ENCODE data around the gene ANKRD18A. TPM values are rescaled to one million over a fixed set of nuclear protein-coding genes. Genes with fewer than 3 reads are reported as not detected.

The ANKRD18A gene
- total and polyA plus RNA-seq, 2 of the 8 experiments (the other 6 are each of a cell fraction or from before 2014, with no cell fraction given), result 0.68 to 4.0 TPM

DNA sequence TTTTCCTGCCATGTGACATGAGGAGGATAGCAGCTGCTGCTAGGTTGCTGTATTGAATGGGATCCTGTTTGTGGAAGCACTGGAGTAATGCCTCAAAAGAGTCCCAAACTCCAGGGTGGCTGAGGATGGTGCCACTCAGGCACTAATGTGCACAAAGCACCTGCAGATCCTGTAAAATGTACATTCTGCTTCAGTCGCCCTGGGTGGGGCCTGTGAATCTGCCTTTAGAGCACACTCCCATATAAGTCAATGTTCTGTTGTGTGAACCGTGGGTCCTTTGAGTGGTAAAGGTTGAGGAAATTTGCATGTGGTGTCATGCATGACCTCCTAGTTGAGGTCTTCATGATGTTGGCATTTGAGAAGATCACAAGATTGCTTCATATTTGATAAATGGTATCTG is 31.6 kb upstream of the ANKRD18A start:
- Histone ChIP-seq H4K5ac (ENCODE audit: insufficient read length, low read depth, low read length) (no peak overlapping the region), H3K27ac (ENCODE audit: low read depth, low read length) (no peak overlapping the region), H2AFZ (ENCODE audit: low read length) (no peak overlapping the region), H2BK120ac (replicated peaks; ENCODE audit: low read depth, low read length) (no peak overlapping the region), H3K23ac (ENCODE audit: insufficient read length) (no peak overlapping the region), H4K91ac (replicated peaks; ENCODE audit: insufficient read length, low read length) (no peak overlapping the region), H2BK12ac (ENCODE audit: low read depth, low read length) (no peak overlapping the region), H3K4me2 (ENCODE audit: insufficient read depth in 1 of 2, low read depth in 2 of 2, low read length in 2 of 2) (no peak overlapping the region), H2BK20ac (ENCODE audit: low read length) (no peak overlapping the region; the same call in 1 of the 2 replicates), H3K9me3 (ENCODE audit: insufficient read depth in 2 of 2, low read depth in 1 of 2, low read length in 1 of 2) (no peaks in the 10 kb centered on the region), H3K9ac (replicated peaks in 1 of 4; ENCODE audit: extremely low read depth in 1 of 4, low read depth in 3 of 4, low read length in 3 of 4) (no peak overlapping the region), H2AK5ac (ENCODE audit: low read depth, low read length) (no peak overlapping the region), H2BK15ac (ENCODE audit: low read length) (no peak overlapping the region), H4K20me1 (replicated peaks in 1 of 2; ENCODE audit: control insufficient read depth in 1 of 2, insufficient read depth in 2 of 2, low read length in 2 of 2) (no peaks in the 10 kb centered on the region), H3K4me1 (replicated peaks in 1 of 4; ENCODE audit: control insufficient read depth in 3 of 4, insufficient read depth in 4 of 4, low read length in 3 of 4) (no peaks in the 10 kb centered on the region), H3K4me3 (ENCODE audit: extremely low read depth in 1 of 4, insufficient read depth in 2 of 4, low read depth in 3 of 4, low read length in 4 of 4) (no peak overlapping the region), H3K27me3 (replicated peaks in 1 of 4; ENCODE audit: control insufficient read depth in 3 of 4, extremely low read depth in 1 of 4, insufficient read depth in 3 of 4, low read length in 3 of 4) (no peaks in the 10 kb centered on the region), H3K56ac (replicated peaks; ENCODE audit: insufficient read length, low read depth, low read length) (no peak overlapping the region), H3K79me1 (ENCODE audit: low read depth, low read length) (no peaks in the 10 kb centered on the region), H3K23me2 (ENCODE audit: low read depth, low read length) (no peaks in the 10 kb centered on the region), H3K79me2 (ENCODE audit: control insufficient read depth in 1 of 2, insufficient read depth in 2 of 2, low read length in 2 of 2) (no peaks in the 10 kb centered on the region), H2BK5ac (ENCODE audit: low read depth, low read length) (no peak overlapping the region), H4K8ac (ENCODE audit: extremely low read depth, insufficient read depth, low read length) (no peak overlapping the region), H3K14ac (ENCODE audit: insufficient read length) (no peak overlapping the region), H3K36me3 (ENCODE audit: control insufficient read depth in 2 of 4, insufficient read depth in 4 of 4, low read length in 3 of 4) (no peaks in the 10 kb centered on the region), H3K4ac (replicated peaks; ENCODE audit: insufficient read length, low read depth, low read length) (no peak overlapping the region), H3K18ac (ENCODE audit: extremely low read depth, low read length) (no peak overlapping the region)
- 82% methylated on average over 2 of the region's 2 CpGs; no CpG with 5 or more reads in 1 of the 2 experiments for WGBS, 2 experiments (ENCODE audit: extremely low coverage in 1 of 2, insufficient coverage in 1 of 2, insufficient read length in 1 of 2, insufficient replicate concordance in 2 of 2, low coverage in 1 of 2, low lambda C conversion rate in 2 of 2, missing lambda C conversion rate in 1 of 2)
- DNase-seq (ENCODE audit: low read depth in 1 of 2, low spot score in 2 of 2) (no peak), FAIRE-seq (no peak)
- ChIA-PET CTCF (ENCODE audit: partially characterized antibody) (interaction anchor here (0.9 kb wide), 1 partner anchor 10 kb away, joined by 3 read pairs; no protein-coding TSS in a partner anchor), POLR2A (ENCODE audit: partially characterized antibody) (no interaction called here)
- no peak for TF ChIP-seq PHF8 (conservative IDR thresholded peaks at IDR 0.05; ENCODE audit: low read depth, low read length)
- TF ChIP-seq RAD21 (IDR thresholded peaks at IDR 0.05 in 1 of 2, conservative IDR thresholded peaks at IDR 0.05 in 1 of 2; ENCODE audit: low read depth in 2 of 2, low read length in 2 of 2), result no peak
- TF ChIP-seq CEBPB (IDR thresholded peaks at IDR 0.05; ENCODE audit: low read depth, low read length), result no peak
- TF ChIP-seq CREB1 (IDR thresholded peaks at IDR 0.05), result no peak
- no peak for TF ChIP-seq KDM5A (IDR thresholded peaks at IDR 0.05; ENCODE audit: low read length)
- TF ChIP-seq NRF1 (IDR thresholded peaks at IDR 0.05; ENCODE audit: low read depth, low read length), result no peak
- TF ChIP-seq BRCA1 (IDR thresholded peaks at IDR 0.05; ENCODE audit: low read depth, low read length), result no peak
- TF ChIP-seq EP300 (IDR thresholded peaks at IDR 0.05; ENCODE audit: borderline replicate concordance in 1 of 2, low read depth in 2 of 2, low read length in 2 of 2), result no peak
- no peak for TF ChIP-seq CTCF (IDR thresholded peaks at IDR 0.05; ENCODE audit: control extremely low read depth in 1 of 3, insufficient read depth in 1 of 3, low read depth in 1 of 3, low read length in 3 of 3)
- no peak for TF ChIP-seq HDAC2 (IDR thresholded peaks at IDR 0.05; ENCODE audit: borderline replicate concordance in 1 of 2, low read depth in 2 of 2, low read length in 2 of 2)
- TF ChIP-seq FOSL1 (IDR thresholded peaks at IDR 0.05; ENCODE audit: insufficient read depth, low read depth, low read length), result no peak
- no peak for TF ChIP-seq SP4 (IDR thresholded peaks at IDR 0.05; ENCODE audit: low read length)

All from H1 (cell line).